ENCODE measurements around the gene CSF2RB.

The CSF2RB gene

GRCh38 chr22:36898690-36899089, 14.7 kb upstream of the CSF2RB start:
- no peaks in the 10 kb centered on the region for H3K36me3 ChIP-seq (ENCODE audit: insufficient read depth, low read length)
- H3K4me3 ChIP-seq (ENCODE audit: low read length), result no peak overlapping the region
- H3K27me3 ChIP-seq (ENCODE audit: insufficient read depth, low read length), result peaks cover 3% of the 10 kb centered on the region
- H3K9me3 ChIP-seq (ENCODE audit: low read length), result no peaks in the 10 kb centered on the region
- H3K4me1 ChIP-seq (ENCODE audit: insufficient read depth, low read length), result no peaks in the 10 kb centered on the region
- H2AFZ ChIP-seq (ENCODE audit: low read depth, low read length), result no peak overlapping the region

- Histone ChIP-seq H3K4me3 (ENCODE audit: low read length) (no peak overlapping the region), H2AFZ (ENCODE audit: low read depth, low read length) (no peak overlapping the region), H3K4me1 (ENCODE audit: insufficient read depth, low read length) (no peaks in the 10 kb centered on the region), H3K36me3 (ENCODE audit: insufficient read depth, low read length) (no peaks in the 10 kb centered on the region), H3K27me3 (ENCODE audit: insufficient read depth, low read length) (peaks cover 3% of the 10 kb centered on the region), H3K9me3 (ENCODE audit: low read length) (no peaks in the 10 kb centered on the region)
These were observed 13.9 kb upstream of the CSF2RB start for GRCh38 chr22:36899498-36899897.

DNA sequence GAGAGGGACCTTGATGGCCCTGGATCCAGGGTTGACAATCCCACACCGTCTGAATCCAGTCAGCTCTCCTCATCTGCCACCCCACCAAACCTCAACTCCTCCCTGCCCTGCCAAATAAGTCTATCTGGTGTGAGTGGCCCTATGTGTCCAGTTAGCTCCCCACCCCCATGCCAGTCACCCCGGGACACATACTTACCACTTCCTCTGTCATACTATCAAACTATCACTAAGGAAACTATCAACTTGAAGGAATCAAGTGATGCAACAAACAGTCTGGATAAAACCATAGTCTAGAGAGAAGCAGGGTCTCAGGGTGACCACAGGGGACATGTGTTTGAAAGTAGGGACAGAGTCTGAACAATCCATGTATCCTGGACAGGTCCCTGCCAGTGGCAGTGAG, 13.2 kb upstream of the CSF2RB start:
- Histone ChIP-seq H3K27me3 (ENCODE audit: insufficient read depth, low read length) (peaks cover 3% of the 10 kb centered on the region), H3K4me3 (ENCODE audit: low read length) (no peak overlapping the region), H3K36me3 (ENCODE audit: insufficient read depth, low read length) (no peaks in the 10 kb centered on the region), H3K4me1 (ENCODE audit: insufficient read depth, low read length) (no peaks in the 10 kb centered on the region), H2AFZ (ENCODE audit: low read depth, low read length) (no peak overlapping the region), H3K9me3 (ENCODE audit: low read length) (no peaks in the 10 kb centered on the region)

GRCh38 chr22:36900880-36901279, 12.5 kb upstream of the CSF2RB start:
- Histone ChIP-seq H3K4me3 (ENCODE audit: low read length) (no peak overlapping the region), H3K27me3 (ENCODE audit: insufficient read depth, low read length) (peaks cover 3% of the 10 kb centered on the region), H3K4me1 (ENCODE audit: insufficient read depth, low read length) (no peaks in the 10 kb centered on the region), H3K36me3 (ENCODE audit: insufficient read depth, low read length) (no peaks in the 10 kb centered on the region), H2AFZ (ENCODE audit: low read depth, low read length) (no peak overlapping the region), H3K9me3 (ENCODE audit: low read length) (no peaks in the 10 kb centered on the region)

GRCh38 chr22:36901411-36902142, 11.9 kb upstream of the CSF2RB start:
- Histone ChIP-seq H2AFZ (ENCODE audit: low read depth, low read length) (no peak overlapping the region), H3K36me3 (ENCODE audit: insufficient read depth, low read length) (no peaks in the 10 kb centered on the region), H3K4me3 (ENCODE audit: low read length) (no peak overlapping the region), H3K4me1 (ENCODE audit: insufficient read depth, low read length) (no peaks in the 10 kb centered on the region), H3K9me3 (ENCODE audit: low read length) (no peaks in the 10 kb centered on the region), H3K27me3 (ENCODE audit: insufficient read depth, low read length) (peaks cover 3% of the 10 kb centered on the region)

- Histone ChIP-seq H3K36me3 (ENCODE audit: insufficient read depth, low read length) (no peaks in the 10 kb centered on the region), H2AFZ (ENCODE audit: low read depth, low read length) (no peak overlapping the region), H3K27me3 (ENCODE audit: insufficient read depth, low read length) (peaks cover 3% of the 10 kb centered on the region), H3K9me3 (ENCODE audit: low read length) (no peaks in the 10 kb centered on the region), H3K4me3 (ENCODE audit: low read length) (no peak overlapping the region), H3K4me1 (ENCODE audit: insufficient read depth, low read length) (no peaks in the 10 kb centered on the region)
These were observed 11.1 kb upstream of the CSF2RB start for GRCh38 chr22:36902143-36902926.

DNA sequence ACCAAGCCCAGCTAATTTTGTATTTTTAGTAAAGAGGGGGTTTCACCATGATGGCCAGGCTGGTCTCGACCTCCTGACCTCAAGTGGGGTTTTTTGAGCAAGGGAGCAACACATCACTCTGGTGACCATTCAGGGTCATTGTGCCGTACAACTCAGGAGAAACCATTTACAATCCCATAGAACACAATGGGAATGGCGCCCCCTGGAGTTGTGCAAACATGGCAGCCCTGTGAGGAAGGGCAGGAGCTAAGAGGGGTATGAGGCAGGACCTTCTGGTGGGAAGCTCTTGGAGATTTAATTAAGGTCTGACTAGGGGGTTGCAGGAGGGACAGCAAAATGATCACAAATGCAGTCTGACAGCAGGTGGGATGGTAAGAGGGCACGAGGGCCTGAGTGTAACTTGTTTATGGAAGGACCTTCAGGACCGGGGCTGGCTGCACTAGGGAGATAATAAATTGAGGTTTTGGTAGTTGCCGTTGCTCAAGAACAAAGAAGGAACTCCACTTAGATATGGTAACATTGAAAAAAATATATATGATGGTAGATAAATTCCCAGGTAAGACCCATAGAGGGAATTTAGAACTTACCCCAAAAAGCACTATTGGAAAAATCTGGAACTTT, 9.1 kb upstream of the CSF2RB start:
- no peaks in the 10 kb centered on the region for H3K36me3 ChIP-seq (ENCODE audit: insufficient read depth, low read length)
- H3K4me1 ChIP-seq (ENCODE audit: insufficient read depth, low read length), result no peaks in the 10 kb centered on the region
- H3K27me3 ChIP-seq (ENCODE audit: insufficient read depth, low read length), result no peaks in the 10 kb centered on the region
- no peak overlapping the region for H2AFZ ChIP-seq (ENCODE audit: low read depth, low read length)
- H3K9me3 ChIP-seq (ENCODE audit: low read length), result no peaks in the 10 kb centered on the region
- H3K4me3 ChIP-seq (ENCODE audit: low read length), result no peak overlapping the region

- H3K9me3 ChIP-seq (ENCODE audit: low read length), result no peaks in the 10 kb centered on the region
- H3K4me1 ChIP-seq (ENCODE audit: insufficient read depth, low read length), result no peaks in the 10 kb centered on the region
- no peak overlapping the region for H2AFZ ChIP-seq (ENCODE audit: low read depth, low read length)
- no peaks in the 10 kb centered on the region for H3K36me3 ChIP-seq (ENCODE audit: insufficient read depth, low read length)
- no peak overlapping the region for H3K4me3 ChIP-seq (ENCODE audit: low read length)
- peaks cover 10% of the 10 kb centered on the region for H3K27me3 ChIP-seq (ENCODE audit: insufficient read depth, low read length)
These were observed 5.9 kb upstream of the CSF2RB start for GRCh38 chr22:36907253-36908195.

- Histone ChIP-seq H3K4me3 (ENCODE audit: low read length) (no peak overlapping the region), H3K4me1 (ENCODE audit: insufficient read depth, low read length) (no peaks in the 10 kb centered on the region), H3K36me3 (ENCODE audit: insufficient read depth, low read length) (no peaks in the 10 kb centered on the region), H3K9me3 (ENCODE audit: low read length) (no peaks in the 10 kb centered on the region), H2AFZ (ENCODE audit: low read depth, low read length) (no peak overlapping the region), H3K27me3 (ENCODE audit: insufficient read depth, low read length) (peaks cover 17% of the 10 kb centered on the region)
These were observed 3.0 kb upstream of the CSF2RB start for GRCh38 chr22:36910461-36910860.

GRCh38 chr22:36911887-36912661, 1.4 kb upstream of the CSF2RB start:
- H3K4me1 ChIP-seq (ENCODE audit: insufficient read depth, low read length), result no peaks in the 10 kb centered on the region
- no peaks in the 10 kb centered on the region for H3K9me3 ChIP-seq (ENCODE audit: low read length)
- peaks cover 19% of the 10 kb centered on the region for H3K27me3 ChIP-seq (ENCODE audit: insufficient read depth, low read length)
- no peaks in the 10 kb centered on the region for H3K36me3 ChIP-seq (ENCODE audit: insufficient read depth, low read length)
- H2AFZ ChIP-seq (ENCODE audit: low read depth, low read length), result no peak overlapping the region
- H3K4me3 ChIP-seq (ENCODE audit: low read length), result no peak overlapping the region

- Histone ChIP-seq H2AFZ (ENCODE audit: low read depth, low read length) (no peak overlapping the region), H3K4me3 (ENCODE audit: low read length) (no peak overlapping the region), H3K36me3 (ENCODE audit: insufficient read depth, low read length) (no peaks in the 10 kb centered on the region), H3K4me1 (ENCODE audit: insufficient read depth, low read length) (no peaks in the 10 kb centered on the region), H3K27me3 (ENCODE audit: insufficient read depth, low read length) (peaks cover 19% of the 10 kb centered on the region), H3K9me3 (ENCODE audit: low read length) (no peaks in the 10 kb centered on the region)
These were observed 568 bp upstream of the CSF2RB start for GRCh38 chr22:36912694-36913426.

GRCh38 chr22:36914390-36914752, 943 bp downstream of the CSF2RB start:
- Histone ChIP-seq H3K4me3 (ENCODE audit: low read length) (no peak overlapping the region), H3K9me3 (ENCODE audit: low read length) (no peaks in the 10 kb centered on the region), H3K27me3 (ENCODE audit: insufficient read depth, low read length) (peaks cover 19% of the 10 kb centered on the region), H3K36me3 (ENCODE audit: insufficient read depth, low read length) (no peaks in the 10 kb centered on the region), H3K4me1 (ENCODE audit: insufficient read depth, low read length) (no peaks in the 10 kb centered on the region), H2AFZ (ENCODE audit: low read depth, low read length) (no peak overlapping the region)
